Astrocyte (in vitro differentiated cells and primary cell): ENCODE data around the gene DCUN1D5. TPM values are rescaled to one million over a fixed set of nuclear protein-coding genes. Genes with fewer than 3 reads are reported as not detected.
"Not testable (repeated sequence)": the region's sequence is repeated elsewhere in the genome, so short reads cannot be mapped to it uniquely, and the experiment has no call there.

Experiments used
- DNase-seq: peaks from one replicate; pipeline ENCODE4 v3.0.0-alpha.2; 2010; ENCODE audit warnings: low read depth
- FAIRE-seq: peaks from 2 replicates; lab custom pipeline; 2011; peaks lifted over from hg19 to GRCh38; lab: Jason Lieb, UNC
- H2AFZ ChIP-seq: 2 replicates; pipeline ENCODE4 v1.6.0; 2012; ENCODE audit warnings: low read depth, low read length, inconsistent platforms
- H3K27ac ChIP-seq: 2 replicates; pipeline ENCODE4 v1.5.1; 2011; ENCODE audit warnings: low read depth, low read length, inconsistent platforms
- H3K27me3 ChIP-seq: 2 replicates; pipeline ENCODE4 v1.6.0; 2011; ENCODE audit warnings: low read length, inconsistent platforms; ENCODE audit not compliant: insufficient read depth
- H3K36me3 ChIP-seq: 2 replicates; pipeline ENCODE4 v1.5.1; 2011; ENCODE audit warnings: low read length, inconsistent platforms; ENCODE audit not compliant: insufficient read depth
- H3K4me1 ChIP-seq: 2 replicates; pipeline ENCODE4 v1.5.1; 2011; ENCODE audit warnings: low read length, inconsistent platforms; ENCODE audit not compliant: insufficient read depth
- H3K4me2 ChIP-seq: 2 replicates; pipeline ENCODE4 v1.6.0; 2012; ENCODE audit warnings: low read length, inconsistent platforms
- H3K4me3 ChIP-seq: 2 replicates; pipeline ENCODE4 v1.5.1; 2011; ENCODE audit warnings: low read depth, mild to moderate bottlenecking, low read length, inconsistent platforms; ENCODE audit not compliant: insufficient read depth
- H3K79me2 ChIP-seq: 2 replicates; pipeline ENCODE4 v1.6.0; 2012; ENCODE audit warnings: mild to moderate bottlenecking, low read length, inconsistent platforms; ENCODE audit not compliant: insufficient read depth
- H3K9ac ChIP-seq: 2 replicates; pipeline ENCODE4 v1.6.0; 2012; ENCODE audit warnings: mild to moderate bottlenecking, low read length, inconsistent platforms
- H3K9me3 ChIP-seq: 2 replicates; pipeline ENCODE4 v1.5.1; 2012; ENCODE audit warnings: low read depth, mild to moderate bottlenecking, low read length, inconsistent platforms; ENCODE audit not compliant: insufficient read depth
- H4K20me1 ChIP-seq: 2 replicates; pipeline ENCODE4 v1.6.0; 2012; ENCODE audit warnings: low read length, inconsistent platforms; ENCODE audit not compliant: insufficient read depth
- H3K27ac Mint-ChIP-seq: one replicate; pipeline ENCODE4 v1.8.0; 2021; ENCODE audit warnings: mild to moderate bottlenecking, mixed read lengths; ENCODE audit not compliant: unreplicated experiment
- H3K27me3 Mint-ChIP-seq: one replicate; pipeline ENCODE4 v1.8.0; 2021; ENCODE audit warnings: low read depth, mixed read lengths; ENCODE audit not compliant: unreplicated experiment
- H3K36me3 Mint-ChIP-seq: one replicate; pipeline ENCODE4 v1.8.0; 2021; ENCODE audit warnings: low read depth, mixed read lengths; ENCODE audit not compliant: unreplicated experiment
- H3K4me1 Mint-ChIP-seq: one replicate; pipeline ENCODE4 v1.8.0; 2021; ENCODE audit warnings: low read depth, mixed read lengths; ENCODE audit not compliant: unreplicated experiment
- H3K4me3 Mint-ChIP-seq: one replicate; pipeline ENCODE4 v1.8.0; 2021; ENCODE audit warnings: mild to moderate bottlenecking, moderate library complexity, mixed read lengths; ENCODE audit not compliant: unreplicated experiment
- H3K9me3 Mint-ChIP-seq: one replicate; pipeline ENCODE4 v1.8.0; 2021; ENCODE audit warnings: mild to moderate bottlenecking, mixed read lengths; ENCODE audit not compliant: unreplicated experiment
- CTCF ChIP-seq: IDR thresholded peaks from 2 replicates; pipeline ENCODE4 v1.5.1; 2011; ENCODE audit warnings: low read depth, mild to moderate bottlenecking, inconsistent platforms, low read length, moderate library complexity; ENCODE audit not compliant: insufficient read depth
- EZH2 ChIP-seq: IDR thresholded peaks from 2 replicates; pipeline ENCODE4 v1.6.1; 2012; ENCODE audit warnings: mild to moderate bottlenecking, low read length, inconsistent platforms; ENCODE audit not compliant: insufficient read depth
- total RNA-seq: library from RNA; stranded (reverse); gene quantifications from 2 replicates; pipeline ENCODE4 v1.2.1, GENCODE V29; 2021

DCUN1D5 gene
- total RNA-seq, 1 donor from 2014 or later = 67.7 TPM

GRCh38 chr11:103029401-103029800 lies 62.6 kb downstream of the DCUN1D5 start:
- DNase-seq (no peak), FAIRE-seq (no peak)
- Histone ChIP-seq H3K36me3 (no peaks in the 10 kb centered on the region), H3K27ac (no peak overlapping the region), H3K4me3 (no peak overlapping the region), H3K4me2 (no peak overlapping the region), H4K20me1 (no peaks in the 10 kb centered on the region), H3K9ac (no peak overlapping the region), H2AFZ (no peak overlapping the region), H3K79me2 (no peaks in the 10 kb centered on the region), H3K9me3 (no peaks in the 10 kb centered on the region), H3K27me3 (no peaks in the 10 kb centered on the region), H3K4me1 (peaks cover 3% of the 10 kb centered on the region)
- peaks cover 1% of the 10 kb centered on the region for H3K9me3 Mint-ChIP-seq
- H3K4me1 Mint-ChIP-seq = peaks cover 8% of the 10 kb centered on the region
- no peaks in the 10 kb centered on the region for H3K36me3 Mint-ChIP-seq
- no peaks in the 10 kb centered on the region for H3K27me3 Mint-ChIP-seq
- no peak overlapping the region for H3K27ac Mint-ChIP-seq
- no peak overlapping the region for H3K4me3 Mint-ChIP-seq
- no peak for TF ChIP-seq CTCF

GRCh38 chr11:103028304-103029020 lies 63.5 kb downstream of the DCUN1D5 start:
- not testable (repeated sequence) for H3K9me3 Mint-ChIP-seq, H3K27ac ChIP-seq, H3K27ac Mint-ChIP-seq, H3K4me1 ChIP-seq, H3K9me3 ChIP-seq, H3K4me3 ChIP-seq, FAIRE-seq, H3K4me2 ChIP-seq, H4K20me1 ChIP-seq, H3K27me3 Mint-ChIP-seq, H3K4me1 Mint-ChIP-seq, DNase-seq, H3K36me3 ChIP-seq, H3K4me3 Mint-ChIP-seq, H3K9ac ChIP-seq, H3K79me2 ChIP-seq, H3K36me3 Mint-ChIP-seq, H2AFZ ChIP-seq, H3K27me3 ChIP-seq

GRCh38 chr11:103024086-103024485 lies 67.9 kb downstream of the DCUN1D5 start:
- Mint-ChIP-seq H3K4me3 (no peak overlapping the region), H3K9me3 (peaks cover 4% of the 10 kb centered on the region), H3K27me3 (no peaks in the 10 kb centered on the region), H3K4me1 (peaks cover 6% of the 10 kb centered on the region), H3K27ac (no peak overlapping the region), H3K36me3 (no peaks in the 10 kb centered on the region)
- H4K20me1 ChIP-seq = no peaks in the 10 kb centered on the region
- no peak overlapping the region for H3K27ac ChIP-seq
- TF ChIP-seq CTCF (no peak), EZH2 (no peak)
- H3K9me3 ChIP-seq = no peaks in the 10 kb centered on the region
- H3K36me3 ChIP-seq = no peaks in the 10 kb centered on the region
- H3K4me2 ChIP-seq = no peak overlapping the region
- no peak for FAIRE-seq
- no peak overlapping the region for H3K9ac ChIP-seq
- H3K4me3 ChIP-seq = no peak overlapping the region
- peaks cover 3% of the 10 kb centered on the region for H3K4me1 ChIP-seq
- H2AFZ ChIP-seq = no peak overlapping the region
- H3K79me2 ChIP-seq = no peaks in the 10 kb centered on the region
- H3K27me3 ChIP-seq = no peaks in the 10 kb centered on the region
- peak; percentile 84 for DNase-seq
